Transverse colon (tissue), 4 donors: ENCODE results near the gene C1orf159. TPM values are rescaled to one million over a fixed set of nuclear protein-coding genes. Genes with fewer than 3 reads are reported as not detected.

Experiments
- DNase-seq: peaks from one replicate; pipeline ENCODE4 v3.0.0-alpha.2; 2019
- H3K27ac ChIP-seq, 4 donors: fragments of 200-600 bp; sonication (generic); 2 replicates each; pipeline ENCODE4 v1.5.1; 2016 to 2018; ENCODE audit warnings: inconsistent platforms in 4 of 4
- H3K27me3 ChIP-seq: fragments of 200-600 bp; sonication (generic); 2 replicates; pipeline ENCODE4 v1.5.1; 2017; ENCODE audit warnings: inconsistent platforms
- H3K36me3 ChIP-seq, 4 donors: fragments of 200-600 bp; sonication (generic); 2 replicates each; pipeline ENCODE4 v1.5.1; 2017 to 2019; ENCODE audit warnings: inconsistent platforms in 4 of 4
- H3K4me1 ChIP-seq, 4 donors: fragments of 200-600 bp; sonication (generic); 2 replicates each; pipeline ENCODE4 v1.5.1; 2017 to 2020; ENCODE audit warnings: inconsistent platforms in 4 of 4
- H3K4me3 ChIP-seq, 4 donors: fragments of 200-600 bp; sonication (generic); 1 replicate in 1 of 4; 2 replicates in 3 of 4; pipeline versions ENCODE4 v1.5.1 to v1.6.1; 2017 to 2019; ENCODE audit warnings: inconsistent platforms in 4 of 4
- H3K9me3 ChIP-seq, 2 donors: fragments of 200-600 bp; sonication (generic); 2 replicates each; pipeline ENCODE4 v1.5.1; 2017 to 2019; ENCODE audit warnings: inconsistent platforms in 2 of 2
- EP300 ChIP-seq: sonication (generic); formaldehyde crosslinking; IDR thresholded peaks from one replicate; pipeline ENCODE4 v1.6.1; 2017; ENCODE audit warnings: antibody characterized with exemption, low read depth
- POLR2A ChIP-seq: fragments of 450-650 bp; IDR thresholded peaks from one replicate; pipeline ENCODE4 v1.6.1; 2016; ENCODE audit warnings: antibody characterized with exemption, mild to moderate bottlenecking, moderate library complexity
- POLR2AphosphoS5 ChIP-seq, 3 donors: sonication (generic); formaldehyde crosslinking; IDR thresholded peaks; one replicate each; pipeline ENCODE4 v1.6.1; 2016; ENCODE audit warnings: antibody characterized with exemption in 3 of 3
- WGBS, 2 donors: methylation state at CpG; one replicate each; pipeline ENCODE4 v1.1.5; 2018; ENCODE audit warnings: low coverage in 1 of 2; 5-methylcytosine and 5-hydroxymethylcytosine counted together
- in situ Hi-C, 4 donors: fragments of 200-750 bp; cut with MboI; loops; one replicate each; pipeline versions ENCODE4 v1.15.0 to v1.15.1; 2017; ENCODE audit warnings: low sequenced_read_pairs in 3 of 4, low pct_ligation_motif_present in 1 of 4, low pct_unique_long_range_greater_than_20kb in 1 of 4
- intact Hi-C: fragments of 100-400 bp; cut with DNase I; formaldehyde crosslinking; loops from one replicate; pipeline ENCODE4 v1.15.1; 2023; ENCODE audit warnings: low total_unique reads
- total RNA-seq, 4 donors: library from RNA; depleted of rRNA; stranded (reverse); fragments of >200 nt; gene quantifications; one replicate each; pipeline ENCODE4 v1.1.0, GENCODE V29; 2016
- TF ChIP-seq, protein P1 (sequence below), 5 experiments: fragments of 200-600 bp in 3 of 5; fragments of 450-650 bp in 2 of 5; sonication (generic) in 3 of 5; IDR thresholded peaks; 1 replicate in 2 of 5; 2 replicates in 3 of 5; pipeline ENCODE4 v1.5.1; 2016 to 2017; ENCODE audit warnings: antibody characterized with exemption in 5 of 5, inconsistent platforms in 3 of 5, mild to moderate bottlenecking in 2 of 5, moderate library complexity in 1 of 5

Gene C1orf159
- total RNA-seq, 4 donors from 2014 or later = 23.6 to 108 (median 47.3) TPM

- 67% methylated on average over 23 of the region's 24 CpGs; no CpG with 5 or more reads in 1 of the 2 donors for WGBS, 2 donors
- Histone ChIP-seq H3K27me3 (peaks cover 68% of the 10 kb centered on the region), H3K27ac (no peak overlapping the region), H3K4me3 (no peak overlapping the region), H3K36me3 (no peaks in the 10 kb centered on the region), H3K9me3 (no peaks in the 10 kb centered on the region), H3K4me1 (peaks cover 20 to 42% (median 35%) of the 10 kb centered on the region in 4 donors)
- intact Hi-C loops (loop anchor here (1.0 to 2.0 kb wide), 2 partner anchors 75 to 81 kb away; partner anchors contain the start of gene PERM1), in situ Hi-C loops (no loop called here)
- TF ChIP-seq POLR2AphosphoS5 (IDR thresholded peaks at IDR 0.05) (no peak), POLR2A (no peak), EP300 (no peak)
- TF ChIP-seq, protein P1, sequence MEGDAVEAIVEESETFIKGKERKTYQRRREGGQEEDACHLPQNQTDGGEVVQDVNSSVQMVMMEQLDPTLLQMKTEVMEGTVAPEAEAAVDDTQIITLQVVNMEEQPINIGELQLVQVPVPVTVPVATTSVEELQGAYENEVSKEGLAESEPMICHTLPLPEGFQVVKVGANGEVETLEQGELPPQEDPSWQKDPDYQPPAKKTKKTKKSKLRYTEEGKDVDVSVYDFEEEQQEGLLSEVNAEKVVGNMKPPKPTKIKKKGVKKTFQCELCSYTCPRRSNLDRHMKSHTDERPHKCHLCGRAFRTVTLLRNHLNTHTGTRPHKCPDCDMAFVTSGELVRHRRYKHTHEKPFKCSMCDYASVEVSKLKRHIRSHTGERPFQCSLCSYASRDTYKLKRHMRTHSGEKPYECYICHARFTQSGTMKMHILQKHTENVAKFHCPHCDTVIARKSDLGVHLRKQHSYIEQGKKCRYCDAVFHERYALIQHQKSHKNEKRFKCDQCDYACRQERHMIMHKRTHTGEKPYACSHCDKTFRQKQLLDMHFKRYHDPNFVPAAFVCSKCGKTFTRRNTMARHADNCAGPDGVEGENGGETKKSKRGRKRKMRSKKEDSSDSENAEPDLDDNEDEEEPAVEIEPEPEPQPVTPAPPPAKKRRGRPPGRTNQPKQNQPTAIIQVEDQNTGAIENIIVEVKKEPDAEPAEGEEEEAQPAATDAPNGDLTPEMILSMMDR (IDR thresholded peaks at IDR 0.05) = no peak
- DNase-seq = no peak
These were observed 52.5 kb downstream of the C1orf159 start for GRCh38 chr1:1063261-1063944.

DNA sequence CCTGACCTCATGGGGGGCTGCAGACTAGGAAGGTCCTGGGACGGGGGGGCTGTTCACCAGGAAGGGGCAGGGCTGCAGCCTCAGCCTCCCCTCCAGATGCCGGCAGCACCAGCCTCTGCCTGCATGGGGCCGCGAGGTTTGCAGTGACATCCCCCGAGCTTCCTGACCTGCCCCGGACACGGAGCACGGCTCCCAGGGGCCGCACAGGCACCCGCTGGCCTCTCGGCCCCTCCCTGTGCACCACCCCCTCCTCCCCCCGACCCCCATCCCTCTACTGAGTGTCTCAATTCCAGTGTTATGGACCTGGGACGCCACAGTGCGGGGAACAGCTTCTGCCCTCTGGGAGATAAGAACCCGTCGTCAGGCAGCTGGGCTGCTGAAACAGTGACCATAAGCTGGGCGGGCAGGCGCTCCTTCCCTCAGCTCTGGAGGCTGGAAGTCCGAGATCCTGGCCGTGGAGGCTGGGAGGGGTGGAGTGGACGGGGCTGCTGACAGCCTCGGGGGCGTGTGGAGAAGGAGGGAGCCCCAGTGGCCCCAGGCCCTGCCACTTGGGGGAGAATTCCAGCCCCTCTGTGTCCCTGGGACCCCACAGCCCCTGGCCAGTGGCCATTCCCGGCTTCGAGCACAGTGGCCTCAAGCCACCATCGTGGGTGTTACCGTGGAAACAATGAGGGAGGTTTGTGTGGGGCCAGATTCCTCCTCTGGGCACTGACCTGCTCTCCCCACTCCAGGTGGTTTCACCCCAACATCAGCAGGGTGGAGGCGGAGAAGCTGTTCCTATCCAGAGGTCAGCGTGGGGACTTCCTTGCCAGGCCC is 53.3 kb downstream of the C1orf159 start:
- H3K27me3 ChIP-seq = peaks cover 70% of the 10 kb centered on the region
- in situ Hi-C loops = no loop called here

DNA sequence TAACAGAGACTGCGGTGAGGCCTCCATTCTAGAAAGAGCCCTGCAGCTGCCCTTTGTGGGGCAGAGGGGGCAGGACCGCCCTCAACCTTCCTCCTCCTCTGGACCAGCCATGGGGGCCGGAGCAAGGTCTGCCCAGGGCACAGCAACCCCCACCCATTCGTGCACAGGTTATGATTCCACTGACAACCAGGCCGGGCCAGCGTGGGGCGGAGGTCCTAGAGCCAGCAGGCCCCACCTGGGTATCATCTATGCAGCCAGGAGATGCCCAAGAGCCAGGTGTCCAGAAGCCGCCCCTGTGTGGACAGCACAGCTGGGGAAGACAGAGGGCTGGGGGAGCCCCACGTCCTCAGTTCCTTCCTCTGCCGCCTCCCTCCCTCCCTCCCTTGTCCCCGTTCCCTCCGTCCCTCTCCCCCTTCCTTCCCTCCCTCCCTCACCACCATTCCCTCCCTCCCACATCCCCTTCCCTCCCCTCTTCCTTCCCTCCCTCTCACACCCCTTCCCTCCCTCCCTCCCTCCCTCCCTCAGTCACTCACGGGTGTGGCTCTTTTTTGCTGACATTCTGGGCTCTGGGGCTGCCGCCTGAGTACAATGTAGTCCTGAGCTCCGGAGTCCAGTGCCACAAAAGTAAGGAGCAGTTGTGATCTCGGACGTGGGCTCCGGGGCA is 54.1 kb downstream of the C1orf159 start:
- in situ Hi-C loops = no loop called here
- Histone ChIP-seq H3K27me3 (peaks cover 78% of the 10 kb centered on the region), H3K27ac (no peak overlapping the region), H3K4me1 (peaks cover 16 to 42% (median 33%) of the 10 kb centered on the region in 4 donors), H3K9me3 (no peaks in the 10 kb centered on the region), H3K4me3 (no peak overlapping the region), H3K36me3 (no peaks in the 10 kb centered on the region)
- WGBS, 2 donors = 58% methylated on average over 10 of the region's 18 CpGs; no CpG with 5 or more reads in 1 of the 2 donors
- TF ChIP-seq, protein P1 (IDR thresholded peaks at IDR 0.05) = no peak
- no peak for TF ChIP-seq EP300
- TF ChIP-seq POLR2A = no peak
- no peak for TF ChIP-seq POLR2AphosphoS5 (IDR thresholded peaks at IDR 0.05)
- no peak for DNase-seq
- intact Hi-C loops = loop anchor here (2.0 kb wide), 1 partner anchor 79 kb away; the partner anchor contains the start of gene PERM1

More for the DNA sequence above, 53.3 kb downstream of the C1orf159 start:
- WGBS, 2 donors = 25 to 28% methylated on average over 7 to 24 of the region's 29 CpGs
- no peaks in the 10 kb centered on the region for H3K9me3 ChIP-seq
- no peak overlapping the region for H3K4me3 ChIP-seq
- peaks cover 16 to 42% (median 33%) of the 10 kb centered on the region in 4 donors for H3K4me1 ChIP-seq
- no peak overlapping the region for H3K27ac ChIP-seq
- TF ChIP-seq, protein P1 (IDR thresholded peaks at IDR 0.05) = no peak
- TF ChIP-seq EP300 (no peak), POLR2A (no peak), POLR2AphosphoS5 (IDR thresholded peaks at IDR 0.05) (no peak)
- intact Hi-C loops = loop anchor here (1.0 to 2.0 kb wide), 2 partner anchors 74 to 80 kb away; partner anchors contain the start of gene PERM1
- no peaks in the 10 kb centered on the region for H3K36me3 ChIP-seq
- no peak for DNase-seq
